Subcutaneous adipose tissue (tissue), 4 donors: ENCODE results near the gene NFIX. TPM values are rescaled to one million over a fixed set of nuclear protein-coding genes. Genes with fewer than 3 reads are reported as not detected.

Experiments used
- total RNA-seq, 4 donors: library from RNA; depleted of rRNA; stranded (reverse); fragments of >200 nt; gene quantifications; one replicate each; pipeline ENCODE4 v1.1.0, GENCODE V29; 2016
- TF ChIP-seq, protein P1 (sequence below): fragments of 450-650 bp; IDR thresholded peaks from one replicate; pipeline ENCODE4 v1.5.1; 2016; ENCODE audit warnings: low read depth, mild to moderate bottlenecking, control low read depth, antibody characterized with exemption, moderate library complexity

The NFIX gene
- total RNA-seq, 4 donors from 2014 or later = 32.8 to 102 (median 47.0) TPM

DNA sequence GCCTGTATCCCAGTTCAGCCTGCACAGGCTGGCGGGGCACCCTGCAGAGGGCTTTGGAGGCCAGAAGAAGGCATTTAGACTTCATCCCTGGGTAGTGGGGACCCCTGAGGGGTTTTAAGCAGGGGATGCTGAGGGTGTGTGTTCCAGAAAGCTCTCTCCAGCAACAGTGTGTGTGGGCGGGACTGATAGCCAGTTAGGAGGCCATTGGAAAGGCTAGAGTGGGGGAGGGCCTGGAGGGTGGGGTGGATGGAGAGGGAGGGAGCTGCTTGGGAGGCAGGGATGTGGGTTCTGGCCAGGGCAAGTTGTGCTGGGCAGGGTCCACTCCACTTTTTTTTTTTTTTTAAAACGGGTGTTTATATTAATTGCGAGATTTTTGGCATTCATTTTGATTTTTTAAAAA, 79.1 kb downstream of the NFIX start:
- TF ChIP-seq, protein P1, sequence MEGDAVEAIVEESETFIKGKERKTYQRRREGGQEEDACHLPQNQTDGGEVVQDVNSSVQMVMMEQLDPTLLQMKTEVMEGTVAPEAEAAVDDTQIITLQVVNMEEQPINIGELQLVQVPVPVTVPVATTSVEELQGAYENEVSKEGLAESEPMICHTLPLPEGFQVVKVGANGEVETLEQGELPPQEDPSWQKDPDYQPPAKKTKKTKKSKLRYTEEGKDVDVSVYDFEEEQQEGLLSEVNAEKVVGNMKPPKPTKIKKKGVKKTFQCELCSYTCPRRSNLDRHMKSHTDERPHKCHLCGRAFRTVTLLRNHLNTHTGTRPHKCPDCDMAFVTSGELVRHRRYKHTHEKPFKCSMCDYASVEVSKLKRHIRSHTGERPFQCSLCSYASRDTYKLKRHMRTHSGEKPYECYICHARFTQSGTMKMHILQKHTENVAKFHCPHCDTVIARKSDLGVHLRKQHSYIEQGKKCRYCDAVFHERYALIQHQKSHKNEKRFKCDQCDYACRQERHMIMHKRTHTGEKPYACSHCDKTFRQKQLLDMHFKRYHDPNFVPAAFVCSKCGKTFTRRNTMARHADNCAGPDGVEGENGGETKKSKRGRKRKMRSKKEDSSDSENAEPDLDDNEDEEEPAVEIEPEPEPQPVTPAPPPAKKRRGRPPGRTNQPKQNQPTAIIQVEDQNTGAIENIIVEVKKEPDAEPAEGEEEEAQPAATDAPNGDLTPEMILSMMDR = no peak

DNA sequence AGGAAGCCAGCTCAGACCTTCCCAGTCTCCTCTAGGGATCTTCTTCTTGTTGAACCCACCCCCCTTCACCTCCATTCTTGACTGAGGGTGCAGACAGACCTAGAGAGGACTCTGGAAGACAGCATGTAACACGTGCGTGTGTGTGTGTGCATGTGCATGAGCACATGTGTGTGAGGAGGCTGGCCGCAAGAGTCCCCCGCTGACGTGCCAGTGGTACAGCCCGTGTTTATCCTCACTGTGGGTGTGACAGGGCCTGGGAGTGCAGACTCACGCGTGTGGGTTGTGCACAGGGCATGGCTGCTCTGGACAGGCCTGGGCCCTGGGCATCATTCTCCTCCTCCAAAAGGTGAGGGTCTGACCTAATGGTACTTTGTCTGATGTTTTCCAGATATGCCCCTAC, 81.0 kb downstream of the NFIX start:
- TF ChIP-seq, protein P1 = no peak

DNA sequence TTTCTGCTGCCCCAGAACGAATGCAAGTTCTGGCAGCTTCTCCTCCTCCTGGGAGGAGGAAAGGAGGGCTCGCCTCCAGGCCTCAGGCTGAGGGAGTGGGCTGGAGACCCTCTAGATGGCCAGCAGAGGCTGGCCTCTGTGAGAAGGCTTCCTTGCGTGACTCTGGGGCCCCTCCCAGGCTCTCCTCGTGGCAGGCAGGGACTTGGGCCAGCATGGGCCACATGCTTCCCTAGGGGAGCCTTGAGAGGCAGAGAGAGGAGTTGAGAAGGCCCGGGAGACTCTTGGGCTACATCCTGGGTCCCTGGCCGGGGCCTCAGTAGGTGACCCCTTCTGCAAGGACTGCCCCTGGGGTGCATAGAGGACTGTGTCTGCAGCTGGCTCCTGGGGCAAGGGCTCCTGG, 81.5 kb downstream of the NFIX start:
- TF ChIP-seq, protein P1 = no peak

DNA sequence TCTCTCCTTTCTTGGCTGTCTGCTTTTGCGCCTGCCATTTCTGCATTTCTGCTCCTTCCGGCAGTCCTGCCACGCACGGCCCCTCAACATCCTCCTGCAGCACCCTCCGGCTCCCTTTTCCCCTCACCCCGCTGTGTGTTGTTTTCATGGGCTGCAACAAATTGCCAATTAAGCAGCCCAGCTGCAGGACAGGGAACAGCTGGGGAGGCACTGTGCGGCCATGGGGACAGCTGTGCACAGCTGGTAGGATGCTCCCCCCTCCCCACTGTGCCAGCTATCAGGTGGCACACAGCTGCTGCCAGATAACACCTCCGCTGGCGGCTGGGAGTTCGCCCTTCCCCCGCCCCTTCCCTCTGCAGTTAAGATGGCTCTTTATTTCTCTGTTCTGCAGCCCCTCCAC, 82.0 kb downstream of the NFIX start:
- TF ChIP-seq, protein P1 = no peak

DNA sequence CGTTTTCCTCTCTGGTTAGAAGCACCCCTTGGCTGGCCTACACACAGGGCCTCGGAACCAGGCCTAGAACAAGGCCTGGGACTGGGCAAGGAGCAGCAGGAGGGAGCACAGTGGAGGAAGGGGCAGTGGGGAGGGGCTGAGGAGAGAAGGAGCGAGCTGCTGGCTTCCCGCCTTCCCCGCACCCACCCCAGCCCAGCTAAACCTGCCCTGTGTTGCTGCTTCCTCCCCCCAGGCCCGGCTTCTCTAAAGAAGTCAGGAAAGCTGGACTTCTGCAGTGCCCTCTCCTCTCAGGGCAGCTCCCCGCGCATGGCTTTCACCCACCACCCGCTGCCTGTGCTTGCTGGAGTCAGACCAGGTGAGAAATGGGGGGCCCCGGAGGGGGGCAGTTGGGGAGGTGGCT, 83.1 kb downstream of the NFIX start:
- TF ChIP-seq, protein P1 = no peak

DNA sequence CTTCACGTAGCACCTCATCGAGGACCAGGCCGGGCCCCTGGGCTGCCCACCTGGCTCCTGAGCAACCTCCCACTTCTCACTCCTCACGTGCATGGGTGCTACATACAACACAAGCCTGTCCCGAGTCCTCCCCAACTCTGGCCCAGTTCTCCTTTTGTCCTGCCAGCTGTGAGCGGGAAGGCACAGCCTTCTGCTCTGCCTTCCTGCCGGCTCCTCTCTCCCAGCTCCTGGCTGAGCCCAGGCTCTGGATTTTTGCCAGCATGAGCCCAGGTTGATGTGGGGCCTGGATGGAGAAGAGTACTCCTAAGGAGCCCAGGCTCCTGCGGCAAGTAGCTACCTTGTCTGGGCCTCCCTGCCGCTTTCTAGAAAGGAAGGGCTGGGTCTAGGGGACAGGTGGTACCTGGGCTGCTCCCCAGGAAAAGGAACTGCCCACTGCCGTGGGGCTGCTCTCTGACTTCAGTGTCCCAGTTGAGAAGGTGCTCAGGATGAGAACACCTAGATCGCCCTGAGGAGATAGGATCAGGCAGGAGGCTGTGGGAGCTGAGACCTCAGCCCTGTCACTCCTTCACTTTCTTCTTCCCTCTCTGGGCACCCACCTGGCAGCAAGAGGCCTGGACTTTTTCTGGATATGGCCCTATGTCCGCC, 83.7 kb downstream of the NFIX start:
- TF ChIP-seq, protein P1 = no peak

DNA sequence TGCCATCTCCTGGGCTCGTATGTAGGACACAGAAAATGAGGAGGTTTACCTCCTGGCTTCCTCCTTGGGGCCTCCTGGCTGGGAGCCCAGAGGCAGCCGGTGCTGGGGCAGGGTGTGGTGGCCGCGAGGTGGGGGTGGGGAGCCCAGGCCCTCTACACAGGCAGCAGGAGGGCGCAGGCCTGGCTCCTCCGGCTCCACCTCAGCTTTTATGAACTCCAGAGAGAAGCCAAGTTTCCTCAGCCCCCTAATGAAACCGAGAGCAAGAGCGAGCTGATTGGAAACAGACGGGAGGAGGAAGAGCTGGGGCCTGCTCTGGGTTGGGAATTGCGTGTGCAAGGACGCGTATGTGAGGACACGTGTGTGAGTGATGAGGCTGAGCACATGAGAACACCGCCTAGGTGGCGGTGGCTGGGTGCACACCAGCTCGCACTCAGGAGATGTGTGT, 84.3 kb downstream of the NFIX start:
- TF ChIP-seq, protein P1 = no peak
